ENCODE results near the gene LMTK2.

LMTK2 gene

GRCh38 chr7:98203261-98203963 lies 96.8 kb downstream of the LMTK2 start:
- no peak for DNase-seq (ENCODE audit: low read depth)

DNA sequence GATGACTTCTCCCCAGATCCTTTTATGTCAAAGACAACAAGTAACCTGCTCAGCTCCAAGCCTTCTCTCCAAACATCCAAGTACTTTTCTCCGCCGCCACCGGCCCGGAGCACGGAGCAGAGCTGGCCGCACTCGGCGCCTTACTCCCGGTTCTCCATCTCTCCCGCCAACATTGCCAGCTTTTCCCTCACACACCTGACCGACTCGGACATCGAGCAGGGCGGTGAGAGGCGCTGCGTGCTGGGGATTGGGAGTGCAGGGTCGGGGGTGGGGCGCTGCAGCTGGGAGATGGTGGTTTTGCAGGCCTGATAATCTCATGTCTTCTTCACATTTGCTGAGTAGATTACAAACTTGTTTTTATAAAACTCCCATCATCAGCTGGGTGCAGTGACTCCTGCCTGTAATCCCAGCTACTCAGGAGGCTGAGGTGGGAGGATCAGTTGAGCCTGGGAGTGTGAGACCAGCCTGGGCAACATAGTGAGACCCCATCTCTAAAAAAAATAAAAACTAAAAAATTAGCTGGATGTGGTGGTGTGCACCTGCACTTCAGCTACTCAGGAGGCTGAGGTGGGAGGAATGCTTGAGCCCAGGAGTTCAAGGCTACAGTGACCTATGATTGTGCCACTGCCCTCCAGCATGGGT lies 97.4 kb downstream of the LMTK2 start:
- no peak for DNase-seq (ENCODE audit: low read depth)

GRCh38 chr7:98204670-98205069 lies 98.0 kb downstream of the LMTK2 start:
- DNase-seq (ENCODE audit: low read depth): no peak

DNA sequence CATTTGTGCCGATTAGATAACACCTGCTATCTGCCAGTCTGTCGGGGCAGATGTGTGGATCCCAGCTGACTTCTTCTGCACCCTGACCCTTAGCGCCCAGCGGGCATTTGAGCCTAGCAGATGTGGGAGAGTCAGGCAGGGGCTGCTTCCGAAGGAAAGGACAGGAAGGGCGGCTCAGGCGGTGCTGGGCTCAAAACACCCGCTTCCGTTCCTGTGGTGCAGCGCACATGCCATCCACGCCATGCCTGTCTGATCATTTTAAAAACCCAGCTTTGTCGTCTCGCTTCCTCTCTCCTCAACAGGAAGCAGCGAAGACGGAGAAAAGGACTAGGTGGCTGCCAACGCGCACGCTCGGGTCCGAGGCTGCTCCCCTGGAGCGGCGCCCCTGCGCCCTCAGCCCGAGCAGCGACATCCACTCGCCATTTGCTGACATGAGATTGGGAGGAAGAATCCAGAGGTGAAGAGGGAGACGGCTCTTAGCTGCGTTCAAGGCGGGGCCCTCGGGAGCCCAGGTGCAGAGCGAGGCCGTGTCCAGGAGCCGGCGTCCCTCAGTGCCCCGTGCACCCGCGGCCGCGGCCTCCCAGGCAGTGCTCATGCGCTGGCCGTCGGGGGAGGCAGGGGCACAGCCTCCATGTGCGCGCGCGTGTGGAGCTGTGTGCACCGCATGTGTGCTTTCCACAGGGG lies 98.6 kb downstream of the LMTK2 start:
- no peak for DNase-seq (ENCODE audit: low read depth)

- no peak for DNase-seq (ENCODE audit: low read depth)
Measured at GRCh38 chr7:98206451-98207330, 100.0 kb downstream of the LMTK2 start.

DNA sequence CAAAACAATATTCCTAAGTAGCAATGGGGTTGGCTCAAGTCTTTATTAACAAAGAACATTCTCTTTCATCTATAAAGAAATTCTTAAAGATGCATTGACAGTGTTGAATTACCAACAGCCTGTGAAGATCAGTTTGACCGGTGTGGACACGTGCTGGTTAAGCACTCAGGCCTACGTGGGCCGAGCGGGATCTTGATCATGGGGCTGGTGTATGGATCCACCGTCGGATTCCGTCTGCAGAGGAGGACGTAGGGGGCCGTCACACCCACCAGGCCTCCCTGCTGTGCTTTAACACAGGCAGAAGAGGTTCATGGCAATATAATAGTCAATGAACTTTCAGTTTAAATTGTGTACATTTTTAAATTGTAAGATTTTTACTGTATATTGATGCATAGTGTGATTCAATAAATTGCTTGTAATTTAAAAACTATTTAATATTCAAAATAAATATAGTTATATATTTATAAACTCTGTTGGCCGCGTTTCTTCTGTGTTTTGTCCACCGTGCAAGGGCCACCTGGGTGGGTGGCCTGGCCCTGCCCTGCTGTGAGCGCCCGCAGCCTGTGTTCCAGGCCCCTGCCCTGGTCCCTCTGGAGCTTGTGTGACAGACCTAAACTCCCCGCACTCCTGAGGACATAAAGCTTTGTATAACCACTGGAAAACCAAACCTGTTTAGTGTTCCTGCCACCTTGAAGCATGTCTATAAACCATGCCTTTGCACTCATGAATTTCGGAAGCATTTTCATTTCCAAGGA lies 102.7 kb downstream of the LMTK2 start:
- DNase-seq (ENCODE audit: low read depth): no peak

DNA sequence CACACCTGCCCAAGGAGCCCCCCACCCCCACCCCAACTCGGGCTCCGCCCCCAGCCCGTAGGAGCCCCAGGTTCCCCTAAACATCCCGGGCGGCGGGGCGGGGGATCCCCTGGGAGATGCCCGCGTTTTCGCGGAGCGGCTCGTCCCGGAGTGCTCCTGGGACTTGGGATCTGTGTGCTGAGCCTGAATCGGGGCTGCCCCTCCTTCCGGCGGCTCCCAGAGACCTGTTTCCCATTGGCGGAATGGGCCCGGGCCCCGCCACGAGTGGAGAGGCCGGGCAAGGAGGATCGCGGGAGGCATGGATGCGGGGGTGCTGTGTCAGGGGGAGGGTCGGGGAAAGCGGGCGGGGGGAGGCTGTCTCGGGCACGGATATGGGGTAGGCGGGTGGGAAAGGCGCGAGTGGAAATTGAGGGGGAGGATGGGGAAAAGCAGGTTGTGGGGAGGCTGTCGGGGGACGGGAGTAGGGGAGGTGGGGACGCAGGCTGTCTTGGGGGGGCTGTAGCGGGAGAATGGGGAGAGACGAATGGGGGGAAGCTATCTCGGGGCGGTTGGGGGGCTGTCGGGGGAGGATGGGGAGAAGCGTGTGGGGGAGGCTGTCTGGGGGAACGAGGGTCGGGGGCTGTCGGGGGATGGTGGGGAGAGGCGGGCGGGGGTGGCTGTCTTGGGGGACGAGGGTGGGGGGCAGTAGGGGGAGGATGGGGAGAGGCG lies 104.0 kb downstream of the LMTK2 start:
- no peak for DNase-seq (ENCODE audit: low read depth)

DNA sequence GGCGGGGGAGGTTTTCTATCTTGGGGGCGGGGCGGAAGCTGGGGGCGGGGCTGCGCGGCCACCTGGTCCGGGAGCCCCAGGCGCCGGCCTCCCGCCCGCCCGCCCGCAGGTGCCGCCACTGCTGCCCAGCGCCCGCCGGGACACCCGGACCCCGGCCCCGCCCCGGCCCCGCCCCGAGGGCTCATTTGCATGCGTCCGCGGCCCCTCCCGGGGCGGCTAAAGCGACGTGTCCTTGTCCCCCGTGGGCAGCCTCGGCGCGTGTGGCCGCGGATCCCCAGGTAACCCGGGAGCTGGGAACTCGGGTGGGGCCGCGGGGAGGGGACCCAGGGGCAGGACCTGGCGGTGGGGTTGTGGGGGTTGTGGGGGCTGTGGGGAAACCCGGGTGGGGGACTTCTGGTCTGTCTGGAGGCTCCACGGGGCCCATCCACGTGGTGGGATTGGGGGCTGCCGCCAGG lies 104.6 kb downstream of the LMTK2 start, which contains the start of gene BHLHA15:
TSS of gene BHLHA15 (plus strand) at position 219 of the 455 bp plus-strand sequence. CDS start 871 bp downstream, outside the sequence.
- no peak for DNase-seq (ENCODE audit: low read depth)

GRCh38 chr7:98211676-98212531 lies 105.2 kb downstream of the LMTK2 start:
- DNase-seq (ENCODE audit: low read depth): no peak

DNA sequence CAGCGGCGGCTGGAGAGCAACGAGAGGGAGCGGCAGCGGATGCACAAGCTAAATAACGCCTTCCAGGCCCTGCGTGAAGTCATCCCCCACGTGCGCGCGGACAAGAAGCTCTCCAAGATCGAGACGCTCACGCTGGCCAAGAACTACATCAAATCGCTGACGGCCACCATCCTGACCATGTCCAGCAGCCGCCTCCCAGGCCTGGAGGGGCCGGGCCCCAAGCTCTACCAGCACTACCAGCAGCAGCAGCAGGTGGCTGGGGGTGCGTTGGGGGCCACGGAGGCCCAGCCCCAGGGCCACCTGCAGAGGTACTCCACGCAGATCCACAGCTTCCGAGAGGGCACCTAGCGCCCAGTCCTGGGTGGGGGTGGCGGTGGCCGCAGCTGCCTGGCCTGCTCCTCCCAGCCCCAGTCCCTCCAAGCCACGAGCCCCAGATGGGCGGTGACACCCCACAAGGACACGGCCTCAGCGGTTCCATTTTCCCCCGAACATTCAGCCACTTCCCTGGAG lies 105.9 kb downstream of the LMTK2 start:
- DNase-seq (ENCODE audit: low read depth): no peak

GRCh38 chr7:98213296-98213887 lies 106.7 kb downstream of the LMTK2 start:
- DNase-seq (ENCODE audit: low read depth): no peak

GRCh38 chr7:98213888-98214810 lies 107.5 kb downstream of the LMTK2 start:
- no peak for DNase-seq (ENCODE audit: low read depth)

GRCh38 chr7:98214811-98215321 lies 108.2 kb downstream of the LMTK2 start:
- no peak for DNase-seq (ENCODE audit: low read depth)

- DNase-seq (ENCODE audit: low read depth): no peak
Measured at GRCh38 chr7:98215561-98216495, 109.2 kb downstream of the LMTK2 start.

DNA sequence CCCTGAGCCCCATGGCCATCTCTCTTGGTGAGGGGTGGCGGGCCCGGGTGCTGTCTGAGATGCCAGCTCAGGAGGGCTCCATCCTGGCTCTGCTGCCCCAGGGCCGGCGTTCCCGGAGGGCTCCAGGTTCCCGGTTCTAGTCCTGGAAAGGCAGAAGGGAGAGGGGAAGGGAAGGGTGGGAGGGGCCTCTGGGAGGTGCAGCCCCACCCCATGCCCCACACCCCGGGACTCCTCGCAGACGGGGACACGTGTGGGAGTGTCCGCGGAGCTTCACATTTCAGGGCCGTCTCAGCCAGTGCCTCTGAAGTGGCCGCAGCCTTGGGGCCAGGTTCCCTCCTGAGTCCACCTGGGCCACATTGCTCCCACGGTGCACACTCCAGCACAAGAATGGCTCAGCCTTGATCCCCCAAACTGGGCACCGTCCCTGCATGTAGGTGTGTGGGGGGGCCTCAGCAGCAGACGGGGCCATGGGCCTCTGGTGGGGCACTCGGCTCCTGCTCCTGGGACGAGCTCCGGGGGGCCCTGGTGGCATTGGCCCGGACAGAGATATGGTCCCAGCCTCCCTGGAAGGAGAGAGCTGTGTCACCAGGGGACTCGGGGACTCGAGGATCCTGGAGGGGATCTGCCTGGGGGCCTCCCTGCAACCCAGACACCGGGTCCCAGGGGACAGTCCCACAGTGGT lies 110.4 kb downstream of the LMTK2 start:
- DNase-seq (ENCODE audit: low read depth): no peak

Measured in fibroblast of the conjunctiva (primary cell).